Suprapubic skin (tissue), 4 donors: Measurements from ENCODE around the gene RELN.

ENCODE experiments used
- EP300 ChIP-seq: sonication (generic); formaldehyde crosslinking; IDR thresholded peaks from one replicate; pipeline ENCODE4 v1.6.1; 2017; ENCODE audit warnings: antibody characterized with exemption
- POLR2A ChIP-seq, 2 donors: fragments of 450-650 bp; IDR thresholded peaks; one replicate each; pipeline ENCODE4 v1.6.1; 2017; ENCODE audit warnings: antibody characterized with exemption in 2 of 2, mild to moderate bottlenecking in 2 of 2, moderate library complexity in 2 of 2
- POLR2AphosphoS5 ChIP-seq, 3 donors: sonication (generic); formaldehyde crosslinking; IDR thresholded peaks; one replicate each; pipeline ENCODE4 v1.6.1; 2017; ENCODE audit warnings: antibody characterized with exemption in 3 of 3
- TF ChIP-seq, protein P1 (sequence below), 2 donors: fragments of 200-600 bp in 1 of 2; fragments of 450-650 bp in 1 of 2; sonication (generic) in 1 of 2; IDR thresholded peaks; one replicate each; pipeline ENCODE4 v1.5.1; 2016 to 2019; ENCODE audit warnings: antibody characterized with exemption in 2 of 2, mild to moderate bottlenecking in 1 of 2, moderate library complexity in 1 of 2

DNA sequence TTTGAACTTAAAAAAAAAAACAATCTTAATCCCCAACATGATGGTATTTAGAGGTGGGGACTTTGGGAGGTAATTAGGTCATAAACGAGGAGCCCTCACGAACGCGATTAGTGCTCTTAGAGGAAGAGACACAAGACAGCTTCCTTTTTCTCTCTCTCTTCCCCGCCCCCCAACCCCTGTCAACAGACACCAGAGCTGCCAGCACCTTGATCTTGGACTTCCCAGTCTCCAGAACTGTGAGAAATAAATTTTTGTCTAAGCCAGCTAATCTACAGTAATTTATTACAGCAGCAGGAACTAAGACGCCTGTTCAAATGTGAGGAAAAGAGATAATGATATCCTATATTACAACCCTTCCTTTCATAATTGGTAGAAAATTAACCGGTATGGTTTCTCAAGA is 40.1 kb downstream of the RELN start:
- TF ChIP-seq EP300 (no peak), POLR2A (IDR thresholded peaks at IDR 0.05) (no peak), POLR2AphosphoS5 (IDR thresholded peaks at IDR 0.05) (no peak)
- TF ChIP-seq, protein P1, sequence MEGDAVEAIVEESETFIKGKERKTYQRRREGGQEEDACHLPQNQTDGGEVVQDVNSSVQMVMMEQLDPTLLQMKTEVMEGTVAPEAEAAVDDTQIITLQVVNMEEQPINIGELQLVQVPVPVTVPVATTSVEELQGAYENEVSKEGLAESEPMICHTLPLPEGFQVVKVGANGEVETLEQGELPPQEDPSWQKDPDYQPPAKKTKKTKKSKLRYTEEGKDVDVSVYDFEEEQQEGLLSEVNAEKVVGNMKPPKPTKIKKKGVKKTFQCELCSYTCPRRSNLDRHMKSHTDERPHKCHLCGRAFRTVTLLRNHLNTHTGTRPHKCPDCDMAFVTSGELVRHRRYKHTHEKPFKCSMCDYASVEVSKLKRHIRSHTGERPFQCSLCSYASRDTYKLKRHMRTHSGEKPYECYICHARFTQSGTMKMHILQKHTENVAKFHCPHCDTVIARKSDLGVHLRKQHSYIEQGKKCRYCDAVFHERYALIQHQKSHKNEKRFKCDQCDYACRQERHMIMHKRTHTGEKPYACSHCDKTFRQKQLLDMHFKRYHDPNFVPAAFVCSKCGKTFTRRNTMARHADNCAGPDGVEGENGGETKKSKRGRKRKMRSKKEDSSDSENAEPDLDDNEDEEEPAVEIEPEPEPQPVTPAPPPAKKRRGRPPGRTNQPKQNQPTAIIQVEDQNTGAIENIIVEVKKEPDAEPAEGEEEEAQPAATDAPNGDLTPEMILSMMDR (IDR thresholded peaks at IDR 0.05) = no peak
